CD8-positive, alpha-beta memory T cell (primary cell): Measurements from ENCODE around the gene GCLM. TPM values are rescaled to one million over a fixed set of nuclear protein-coding genes. Genes with fewer than 3 reads are reported as not detected.
"Not testable (repeated sequence)": the region's sequence is repeated elsewhere in the genome, so short reads cannot be mapped to it uniquely, and the experiment has no call there.

Experiments
- CTCF ChIA-PET: fragments of 350-600 bp; sonication (Branson Sonifier 250); formaldehyde crosslinking; loops from one replicate; lab custom pipeline; 2021; ENCODE audit warnings: antibody characterized with exemption; lab: Charles Lee
- POLR2A ChIA-PET: fragments of 350-600 bp; sonication (Branson Sonifier 250); formaldehyde crosslinking; loops from one replicate; lab custom pipeline; 2021; ENCODE audit warnings: antibody characterized with exemption; lab: Charles Lee
- DNase-seq, 5 donors: peaks; one replicate each; pipeline versions ENCODE4 v3.0.0 to v3.0.0-alpha.2; 2020 to 2022; ENCODE audit warnings: mixed read lengths in 1 of 5
- H3K27ac ChIP-seq: one replicate; pipeline ENCODE4 v1.7.0; 2013; ENCODE audit warnings: low read depth, mild to moderate bottlenecking, low read length, moderate library complexity
- H3K27me3 ChIP-seq: 2 replicates; pipeline ENCODE4 v1.7.0; 2013; ENCODE audit warnings: low read length, mild to moderate bottlenecking; ENCODE audit not compliant: insufficient read depth, poor library complexity, severe bottlenecking
- H3K36me3 ChIP-seq: 2 replicates; pipeline ENCODE4 v1.7.0; 2013; ENCODE audit warnings: mild to moderate bottlenecking, low read length, moderate library complexity; ENCODE audit not compliant: insufficient read depth
- H3K4me1 ChIP-seq: 2 replicates; pipeline ENCODE4 v1.7.0; 2013; ENCODE audit warnings: mild to moderate bottlenecking, low read length, moderate library complexity; ENCODE audit not compliant: insufficient read depth
- H3K4me3 ChIP-seq: 2 replicates; pipeline ENCODE4 v1.7.0; 2013; ENCODE audit warnings: mild to moderate bottlenecking, low read length
- H3K9me3 ChIP-seq: 2 replicates; pipeline ENCODE4 v1.7.0; 2013; ENCODE audit warnings: mild to moderate bottlenecking, low read length
- H3K27ac Mint-ChIP-seq, 8 donors: one replicate each; pipeline ENCODE4 v1.8.0; 2020 to 2021; ENCODE audit warnings: mixed read lengths in 8 of 8, mild to moderate bottlenecking in 6 of 8, inconsistent platforms in 3 of 8, moderate library complexity in 3 of 8
- H3K27me3 Mint-ChIP-seq, 2 donors: one replicate each; pipeline ENCODE4 v1.8.0; 2020 to 2021; ENCODE audit warnings: mixed read lengths in 2 of 2, mild to moderate bottlenecking in 1 of 2, moderate library complexity in 1 of 2
- H3K36me3 Mint-ChIP-seq, 3 donors: one replicate each; pipeline ENCODE4 v1.8.0; 2020 to 2021; ENCODE audit warnings: mixed read lengths in 3 of 3, inconsistent platforms in 1 of 3, mild to moderate bottlenecking in 1 of 3
- H3K4me1 Mint-ChIP-seq, 3 donors: one replicate each; pipeline ENCODE4 v1.8.0; 2020 to 2021; ENCODE audit warnings: mixed read lengths in 3 of 3, inconsistent platforms in 1 of 3, mild to moderate bottlenecking in 1 of 3
- H3K4me3 Mint-ChIP-seq, 7 donors: one replicate each; pipeline ENCODE4 v1.8.0; 2020 to 2021; ENCODE audit warnings: mixed read lengths in 7 of 7, mild to moderate bottlenecking in 6 of 7, moderate library complexity in 4 of 7, inconsistent platforms in 2 of 7
- H3K9me3 Mint-ChIP-seq, 5 donors: one replicate each; pipeline ENCODE4 v1.8.0; 2020 to 2022; ENCODE audit warnings: mixed read lengths in 5 of 5, mild to moderate bottlenecking in 3 of 5, moderate library complexity in 2 of 5, inconsistent platforms in 1 of 5
- polyA plus RNA-seq: library from polyadenylated mRNA; unstranded; fragments of 300-500 nt; fragmentation: Illumina TruSeq; gene quantifications from one replicate; pipeline ENCODE4 v1.2.3, GENCODE V29; 2021
- total RNA-seq, 2 experiments: library from RNA; stranded (reverse); gene quantifications; one replicate each; pipeline ENCODE4 v1.2.3, GENCODE V29; 2021

Gene GCLM
- total RNA-seq (10 to 100 TPM; 24.6 to 24.8 TPM), polyA plus RNA-seq (36.1 TPM)

- Histone ChIP-seq H3K27ac (peak within 1 kb of the TSS; percentile 87), H3K36me3 (no peaks in the 10 kb centered on the region), H3K27me3 (no peaks in the 10 kb centered on the region), H3K9me3 (no peaks in the 10 kb centered on the region), H3K4me1 (peaks cover 22% of the 10 kb centered on the region), H3K4me3 (peak within 1 kb of the TSS; percentile 83)
- ChIA-PET CTCF (interaction anchor here (0.6 to 2.6 kb wide), 25 partner anchors 12 to 1164 kb away, joined by 3 to 17 read pairs (median 4); partner anchors contain the start of genes ALG14, DIPK1A, DNTTIP2 and DR1), POLR2A (interaction anchor here (0.6 to 3.0 kb wide), 3 partner anchors 31 to 564 kb away, joined by 3 to 23 read pairs (median 16); partner anchors contain the start of gene DNTTIP2)
- Mint-ChIP-seq H3K36me3 (peaks cover 0 to 9% (median 0%) of the 10 kb centered on the region in 3 donors), H3K4me1 (peaks cover 37 to 52% (median 48%) of the 10 kb centered on the region in 3 donors), H3K4me3 (peak within 1 kb of the TSS; percentile 88 to 97 (median 94)), H3K27ac (peak within 1 kb of the TSS; percentile 90 to 99 (median 92)), H3K27me3 (peaks cover 4 to 5% of the 10 kb centered on the region in 2 donors), H3K9me3 (peaks cover 0 to 2% (median 0%) of the 10 kb centered on the region in 5 donors)
- peak; percentile 88 to 91 (median 91) for DNase-seq
Observed at GRCh38 chr1:93909146-93910050, at the start of gene GCLM. TSS of gene GCLM (minus strand) at chr1:93909430. CDS start at chr1:93909163, 267 bp downstream.

- Mint-ChIP-seq H3K4me3 (no peak overlapping the region), H3K9me3 (peaks cover 23 to 45% (median 35%) of the 10 kb centered on the region in 5 donors), H3K27me3 (peaks cover 4% of the 10 kb centered on the region in 2 donors), H3K36me3 (peaks cover 5 to 45% (median 7%) of the 10 kb centered on the region in 3 donors), H3K27ac (no peak overlapping the region), H3K4me1 (no peaks in the 10 kb centered on the region)
- DNase-seq: no peak
- Histone ChIP-seq H3K4me1 (no peaks in the 10 kb centered on the region), H3K27ac (no peak overlapping the region), H3K36me3 (no peaks in the 10 kb centered on the region), H3K4me3 (no peak overlapping the region), H3K9me3 (peaks cover 6% of the 10 kb centered on the region), H3K27me3 (no peaks in the 10 kb centered on the region)
- ChIA-PET CTCF (no interaction called here), POLR2A (no interaction called here)
Observed at GRCh38 chr1:93958726-93959100, 49.5 kb upstream of the GCLM start.

GRCh38 chr1:93958032-93958725 lies 48.9 kb upstream of the GCLM start:
- no peak for DNase-seq
- H3K4me1 Mint-ChIP-seq: no peaks in the 10 kb centered on the region
- H3K4me3 ChIP-seq: no peak overlapping the region
- H3K4me1 ChIP-seq: no peaks in the 10 kb centered on the region
- H3K9me3 Mint-ChIP-seq: peaks cover 26 to 49% (median 38%) of the 10 kb centered on the region in 5 donors
- peaks cover 5 to 48% (median 7%) of the 10 kb centered on the region in 3 donors for H3K36me3 Mint-ChIP-seq
- H3K27me3 Mint-ChIP-seq: peaks cover 4% of the 10 kb centered on the region in 2 donors
- no peaks in the 10 kb centered on the region for H3K27me3 ChIP-seq
- no peaks in the 10 kb centered on the region for H3K36me3 ChIP-seq
- no peak overlapping the region for H3K27ac Mint-ChIP-seq
- POLR2A ChIA-PET: no interaction called here
- H3K27ac ChIP-seq: no peak overlapping the region
- no peak overlapping the region for H3K4me3 Mint-ChIP-seq
- peaks cover 6% of the 10 kb centered on the region for H3K9me3 ChIP-seq
- CTCF ChIA-PET: no interaction called here

- Histone ChIP-seq H3K27ac (no peak overlapping the region), H3K4me3 (no peak overlapping the region), H3K9me3 (peaks cover 6% of the 10 kb centered on the region), H3K4me1 (no peaks in the 10 kb centered on the region), H3K27me3 (no peaks in the 10 kb centered on the region), H3K36me3 (no peaks in the 10 kb centered on the region)
- ChIA-PET POLR2A (no interaction called here), CTCF (no interaction called here)
- Mint-ChIP-seq H3K27ac (no peak overlapping the region), H3K9me3 (peaks cover 45 to 72% (median 61%) of the 10 kb centered on the region in 5 donors), H3K4me3 (no peak overlapping the region), H3K4me1 (no peaks in the 10 kb centered on the region), H3K36me3 (peaks cover 5 to 63% (median 7%) of the 10 kb centered on the region in 3 donors), H3K27me3 (peaks cover 4% of the 10 kb centered on the region in 2 donors)
- no peak for DNase-seq
Observed at GRCh38 chr1:93955765-93956164, 46.5 kb upstream of the GCLM start.

- H3K4me3 Mint-ChIP-seq, H3K27me3 ChIP-seq, CTCF ChIA-PET, DNase-seq, H3K9me3 ChIP-seq, H3K4me3 ChIP-seq, H3K27ac ChIP-seq, POLR2A ChIA-PET, H3K36me3 ChIP-seq, H3K4me1 Mint-ChIP-seq, H3K4me1 ChIP-seq: not testable (repeated sequence)
- peaks cover 4 to 18% of the 10 kb centered on the region in 2 donors for H3K27me3 Mint-ChIP-seq
- H3K36me3 Mint-ChIP-seq: peaks cover 0 to 55% (median 4%) of the 10 kb centered on the region in 3 donors
- H3K9me3 Mint-ChIP-seq: peaks cover 13 to 45% (median 25%) of the 10 kb centered on the region in 5 donors
- peak overlapping the region in 1 of 8 donors; percentile 8 for H3K27ac Mint-ChIP-seq
Observed at GRCh38 chr1:93947002-93947686, 37.9 kb upstream of the GCLM start.

GRCh38 chr1:93938461-93939145 lies 29.4 kb upstream of the GCLM start:
- CTCF ChIA-PET: no interaction called here
- Histone ChIP-seq H3K4me1 (no peaks in the 10 kb centered on the region), H3K4me3 (no peak overlapping the region), H3K36me3 (no peaks in the 10 kb centered on the region), H3K27me3 (no peaks in the 10 kb centered on the region), H3K27ac (no peak overlapping the region), H3K9me3 (no peaks in the 10 kb centered on the region)
- POLR2A ChIA-PET: no interaction called here
- peaks cover 0 to 6% of the 10 kb centered on the region in 2 donors for H3K27me3 Mint-ChIP-seq
- DNase-seq: no peak
- peaks cover 0 to 16% (median 0%) of the 10 kb centered on the region in 3 donors for H3K36me3 Mint-ChIP-seq
- no peak overlapping the region for H3K4me3 Mint-ChIP-seq
- H3K9me3 Mint-ChIP-seq: peaks cover 25 to 51% (median 28%) of the 10 kb centered on the region in 5 donors
- H3K27ac Mint-ChIP-seq: no peak overlapping the region
- H3K4me1 Mint-ChIP-seq: no peaks in the 10 kb centered on the region

- Mint-ChIP-seq H3K9me3 (peaks cover 25 to 54% (median 32%) of the 10 kb centered on the region in 5 donors), H3K4me1 (no peaks in the 10 kb centered on the region), H3K27me3 (peaks cover 0 to 6% of the 10 kb centered on the region in 2 donors), H3K4me3 (no peak overlapping the region), H3K27ac (no peak overlapping the region), H3K36me3 (peaks cover 0 to 16% (median 0%) of the 10 kb centered on the region in 3 donors)
- H3K4me1 ChIP-seq: no peaks in the 10 kb centered on the region
- H3K4me3 ChIP-seq: no peak overlapping the region
- H3K9me3 ChIP-seq: no peaks in the 10 kb centered on the region
- DNase-seq: no peak
- H3K27ac ChIP-seq: no peak overlapping the region
- no peaks in the 10 kb centered on the region for H3K27me3 ChIP-seq
- H3K36me3 ChIP-seq: no peaks in the 10 kb centered on the region
- CTCF ChIA-PET: no interaction called here
- POLR2A ChIA-PET: no interaction called here
Observed at GRCh38 chr1:93937997-93938396, 28.8 kb upstream of the GCLM start.
